Glomerular visceral epithelial cell (primary cell): Measurements from ENCODE around the gene PTPN7.
"Not testable (repeated sequence)": the region's sequence is repeated elsewhere in the genome, so short reads cannot be mapped to it uniquely, and the experiment has no call there.

ENCODE experiments used
- DNase-seq: peaks from one replicate; pipeline ENCODE4 v3.0.0-alpha.2; 2016; ENCODE audit errors: extremely low spot score

The PTPN7 gene

GRCh38 chr1:202160377-202160940 lies at the start of gene PTPN7:
PTPN7 (minus strand) TSS chr1:202160602; CDS start chr1:202159402, 1,200 bp downstream.
- no peak for DNase-seq

- no peak for DNase-seq
Measured at GRCh38 chr1:202208351-202208857, 48.0 kb upstream of the PTPN7 start.

GRCh38 chr1:202207292-202207691 lies 46.9 kb upstream of the PTPN7 start:
- peak; percentile 69 for DNase-seq

- no peak for DNase-seq
Measured at GRCh38 chr1:202205523-202206190, 45.3 kb upstream of the PTPN7 start.

- DNase-seq, result no peak
Measured at GRCh38 chr1:202204065-202204464, 43.7 kb upstream of the PTPN7 start.

- no peak for DNase-seq
Measured at GRCh38 chr1:202203238-202204039, 43.0 kb upstream of the PTPN7 start.

- DNase-seq, result no peak
Measured at GRCh38 chr1:202202500-202203168, 42.2 kb upstream of the PTPN7 start.

GRCh38 chr1:202201971-202202370 lies 41.6 kb upstream of the PTPN7 start:
- DNase-seq, result no peak

GRCh38 chr1:202201266-202201665 lies 40.9 kb upstream of the PTPN7 start:
- DNase-seq, result no peak

GRCh38 chr1:202200669-202201068 lies 40.3 kb upstream of the PTPN7 start:
- no peak for DNase-seq

- peak; percentile 61 for DNase-seq
Measured at GRCh38 chr1:202200112-202200548, 39.7 kb upstream of the PTPN7 start.

- DNase-seq, result no peak
Measured at GRCh38 chr1:202199040-202199889, 38.9 kb upstream of the PTPN7 start.

- no peak for DNase-seq
Measured at GRCh38 chr1:202198366-202198724, 37.9 kb upstream of the PTPN7 start.

GRCh38 chr1:202197653-202198365 lies 37.4 kb upstream of the PTPN7 start:
- no peak for DNase-seq

- DNase-seq, result no peak
Measured at GRCh38 chr1:202194328-202194648, 33.9 kb upstream of the PTPN7 start.

GRCh38 chr1:202193614-202194327 lies 33.4 kb upstream of the PTPN7 start, which contains the start of gene LGR6:
LGR6 (plus strand) TSS chr1:202193799; CDS start chr1:202193990, 191 bp downstream.
- DNase-seq, result no peak

- peak; percentile 63 for DNase-seq
Measured at GRCh38 chr1:202192770-202193613, 32.6 kb upstream of the PTPN7 start.

- not testable (repeated sequence) for DNase-seq
Measured at GRCh38 chr1:202191391-202191790, 31.0 kb upstream of the PTPN7 start.
